ENCODE data around the gene OR10A5.
A peak's percentile ranks its signal among the peaks of the same experiment; 100 is the strongest.
"Not testable (repeated sequence)": the region's sequence is repeated elsewhere in the genome, so short reads cannot be mapped to it uniquely, and the experiment has no call there.

The OR10A5 gene, protein sequence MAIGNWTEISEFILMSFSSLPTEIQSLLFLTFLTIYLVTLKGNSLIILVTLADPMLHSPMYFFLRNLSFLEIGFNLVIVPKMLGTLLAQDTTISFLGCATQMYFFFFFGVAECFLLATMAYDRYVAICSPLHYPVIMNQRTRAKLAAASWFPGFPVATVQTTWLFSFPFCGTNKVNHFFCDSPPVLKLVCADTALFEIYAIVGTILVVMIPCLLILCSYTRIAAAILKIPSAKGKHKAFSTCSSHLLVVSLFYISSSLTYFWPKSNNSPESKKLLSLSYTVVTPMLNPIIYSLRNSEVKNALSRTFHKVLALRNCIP

DNA sequence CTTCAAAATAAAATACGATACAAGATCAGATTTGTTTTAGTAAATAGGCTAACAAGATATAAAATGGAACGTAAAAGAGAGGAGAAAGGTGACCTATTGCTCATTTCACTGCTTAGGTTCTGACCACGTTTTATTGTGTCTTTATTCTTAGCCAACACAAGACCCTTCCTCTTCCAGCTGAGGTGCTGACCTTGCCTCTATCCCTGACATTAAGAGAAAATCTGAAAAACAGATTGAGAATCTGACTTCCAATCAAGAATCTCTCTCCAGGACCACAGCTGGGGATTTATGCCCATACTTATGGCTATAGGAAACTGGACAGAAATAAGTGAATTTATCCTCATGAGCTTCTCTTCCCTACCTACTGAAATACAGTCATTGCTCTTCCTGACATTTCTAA is at the start of gene OR10A5:
TSS of gene OR10A5 (plus strand) at position 301 of the 400 bp plus-strand sequence. CDS start at position 301, 0 bp downstream.
- no peak for DNase-seq

DNA sequence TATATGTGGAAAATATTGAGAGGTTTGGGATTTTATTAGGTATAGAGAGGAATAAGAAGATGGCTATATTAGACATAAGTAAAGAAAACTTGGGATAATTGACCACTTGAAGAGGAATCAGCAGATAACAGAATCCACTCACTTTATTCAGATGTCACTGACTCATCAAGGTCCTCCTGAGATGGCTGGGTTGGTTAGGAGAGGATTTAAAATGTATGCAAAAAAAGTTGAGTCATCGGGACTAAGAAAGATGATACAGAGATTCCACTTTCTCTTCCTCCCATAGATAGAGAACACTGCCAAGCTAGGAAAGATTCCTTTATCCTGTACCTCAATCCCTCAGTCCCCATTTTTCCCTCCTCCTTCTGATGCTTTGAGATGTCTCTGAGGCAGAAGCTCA is 46.1 kb upstream of the OR10A5 start, which contains the start of gene OR6A2:
TSS of gene OR6A2 (minus strand) at position 288 of the 400 bp plus-strand sequence. CDS start 3,981 bp downstream, outside the sequence.
- DNase-seq, result no peak

DNA sequence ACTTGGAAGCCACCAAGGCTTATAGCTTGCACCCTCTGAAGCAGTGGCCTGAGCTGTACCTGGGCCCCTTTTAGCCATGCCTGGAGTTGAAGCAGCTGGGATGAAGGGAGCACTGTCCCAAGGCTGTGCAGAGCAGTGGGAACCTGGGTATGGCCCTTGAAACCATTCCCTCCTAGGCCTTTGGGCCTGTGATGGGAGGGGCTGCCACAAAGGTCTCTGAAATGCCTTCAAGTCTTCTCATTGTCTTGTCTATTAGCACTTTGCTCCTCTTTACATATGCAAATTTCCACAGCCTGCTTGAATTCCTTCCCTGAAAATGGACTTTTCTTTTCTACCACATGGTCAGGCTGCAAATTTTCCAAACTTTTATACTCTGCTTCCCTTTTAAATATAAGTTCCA is 44.4 kb upstream of the OR10A5 start:
- DNase-seq, result not testable (repeated sequence)

DNA sequence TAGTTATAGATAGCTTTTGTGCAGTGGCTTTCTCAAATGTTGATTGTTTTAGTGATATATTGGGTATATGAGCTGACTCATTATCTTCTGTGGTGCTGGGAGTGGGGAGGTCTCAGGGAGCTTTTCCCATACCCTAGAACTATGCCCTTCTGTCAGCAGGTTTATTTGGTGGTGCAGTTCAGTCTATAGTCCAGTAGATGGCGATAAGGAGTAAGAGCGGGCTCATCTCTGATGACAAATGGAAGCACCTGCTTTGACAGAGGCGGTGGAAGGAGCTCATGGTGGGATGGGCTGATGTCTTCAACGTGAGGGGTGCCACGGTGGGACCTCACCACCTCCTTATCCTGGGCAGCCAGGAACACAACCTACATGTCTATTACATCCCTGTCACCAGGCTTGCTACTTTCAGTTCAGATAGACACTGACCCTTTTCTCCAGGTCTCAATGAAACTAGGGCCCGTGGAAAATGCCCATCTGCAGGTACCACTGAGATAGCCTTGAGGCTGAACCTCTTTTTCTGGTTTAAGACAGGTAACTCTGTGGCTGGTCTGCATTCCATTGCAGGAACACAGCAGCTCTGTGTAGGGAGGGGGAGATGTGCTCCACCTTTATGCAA is 33.0 kb upstream of the OR10A5 start:
- DNase-seq, result peak; percentile 6

DNA sequence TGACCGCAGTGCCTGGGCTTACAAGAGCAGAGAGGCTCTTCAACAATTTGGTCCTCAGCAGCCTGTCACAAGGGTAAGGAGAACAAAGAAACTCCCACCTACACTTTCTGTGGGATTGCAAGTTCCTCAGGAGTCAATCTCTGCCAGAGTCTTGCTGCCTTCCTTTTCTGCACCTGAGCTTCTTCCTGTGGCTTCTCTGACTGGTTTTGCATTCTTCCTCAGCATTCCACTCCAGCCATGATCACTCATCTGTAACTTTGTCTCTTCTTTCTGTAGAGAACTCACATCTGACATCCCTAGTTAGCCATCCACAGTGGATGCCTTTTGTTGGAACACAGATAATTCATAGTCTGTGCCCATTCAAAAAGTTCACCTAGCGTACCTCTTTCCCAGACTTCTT is 31.8 kb upstream of the OR10A5 start:
- DNase-seq, result no peak

DNA sequence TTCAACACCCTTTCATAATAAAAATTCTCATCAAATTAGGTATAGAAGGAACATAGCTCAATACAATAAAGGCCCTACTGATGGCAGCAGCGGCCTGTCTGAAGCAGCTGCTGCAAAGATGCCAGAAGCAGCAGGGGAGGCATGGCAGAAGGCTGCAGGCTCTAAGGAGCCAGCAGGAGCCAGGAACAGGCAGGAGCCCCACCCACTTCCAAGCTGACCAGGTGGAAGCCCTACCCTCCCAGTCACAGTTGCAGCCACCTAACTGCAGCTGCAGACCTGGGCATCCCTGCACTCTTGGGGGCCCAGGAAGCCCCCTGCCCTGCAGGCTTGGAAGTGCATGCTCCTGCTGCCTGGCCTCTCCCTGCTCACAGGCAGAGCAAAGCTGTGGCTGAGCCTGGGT is 27.8 kb upstream of the OR10A5 start:
- no peak for DNase-seq

DNA sequence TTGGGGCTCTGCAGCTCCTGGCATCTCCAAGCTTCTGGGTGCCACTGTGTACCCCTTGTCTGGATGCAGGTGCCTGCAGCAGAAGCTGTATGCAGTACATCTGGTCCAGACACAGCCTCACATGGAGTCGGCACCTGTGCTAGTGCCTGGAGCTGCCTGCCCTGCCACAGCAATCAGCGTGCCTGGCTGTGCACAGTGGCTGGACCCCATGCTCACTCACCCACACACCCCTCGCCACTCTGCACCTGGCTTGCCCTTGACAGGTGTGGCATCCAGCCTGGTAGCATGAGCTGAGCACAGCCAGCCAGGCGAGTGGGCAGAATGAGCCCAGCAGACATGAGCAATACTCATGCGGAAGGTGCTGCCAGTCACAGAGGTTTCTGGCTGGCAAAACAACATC is 26.5 kb upstream of the OR10A5 start:
- DNase-seq, result no peak

DNA sequence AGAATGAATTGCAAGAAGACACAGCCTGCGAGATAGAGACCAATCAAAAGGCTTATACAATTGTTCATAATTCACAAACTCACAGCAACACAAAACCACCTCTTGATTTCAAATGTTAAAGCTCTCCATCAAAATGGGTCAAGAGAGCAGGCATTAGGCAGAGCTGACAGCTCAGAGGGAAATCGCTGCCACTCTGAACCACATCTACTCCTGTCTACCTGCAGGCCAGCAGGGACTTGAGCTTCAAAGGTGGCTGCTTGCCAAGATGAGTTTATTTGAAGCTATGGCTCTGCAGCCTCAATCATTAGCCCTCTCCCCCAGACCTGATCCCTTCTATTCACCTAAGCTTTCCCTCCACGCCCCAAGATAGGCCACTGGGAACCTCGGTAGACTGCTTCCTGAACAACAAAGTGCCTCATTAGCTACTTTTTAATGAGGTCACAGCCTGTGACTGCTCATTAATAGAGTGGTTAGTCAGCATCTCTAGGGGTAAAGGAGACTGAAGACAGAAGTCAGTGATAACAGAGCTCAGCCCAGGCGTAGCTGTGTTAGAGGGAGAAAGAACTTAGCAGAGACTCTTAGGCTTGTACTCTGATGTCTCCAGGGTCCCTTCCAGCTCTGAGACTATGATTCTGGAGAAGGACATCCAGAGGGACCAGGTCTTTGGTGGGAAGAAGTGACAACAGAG is 21.2 kb upstream of the OR10A5 start:
- no peak for DNase-seq

DNA sequence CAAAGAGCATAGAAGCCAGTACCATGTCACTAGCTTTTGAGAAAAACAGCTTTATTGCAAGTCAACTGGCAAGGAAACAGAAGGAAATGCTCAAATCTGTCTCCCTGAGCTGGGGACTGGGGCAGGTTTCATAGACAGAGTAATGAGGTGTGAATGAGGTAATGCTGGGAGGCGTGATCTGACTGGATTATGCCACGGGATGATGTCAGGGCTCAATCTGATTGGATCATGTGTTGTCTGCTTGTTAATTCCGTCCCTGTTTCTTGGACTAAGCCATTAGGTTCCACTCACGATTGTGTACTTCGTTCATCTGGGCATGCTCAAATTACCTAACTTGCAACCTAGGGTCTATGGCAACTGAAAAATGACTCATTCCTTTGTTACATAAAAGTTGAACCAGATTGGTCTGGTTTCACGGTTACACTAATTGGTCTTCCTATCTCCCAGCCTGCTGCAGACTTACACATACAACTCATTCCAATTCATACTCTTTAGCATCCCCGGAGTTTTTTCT is 20.2 kb upstream of the OR10A5 start:
- no peak for DNase-seq

DNA sequence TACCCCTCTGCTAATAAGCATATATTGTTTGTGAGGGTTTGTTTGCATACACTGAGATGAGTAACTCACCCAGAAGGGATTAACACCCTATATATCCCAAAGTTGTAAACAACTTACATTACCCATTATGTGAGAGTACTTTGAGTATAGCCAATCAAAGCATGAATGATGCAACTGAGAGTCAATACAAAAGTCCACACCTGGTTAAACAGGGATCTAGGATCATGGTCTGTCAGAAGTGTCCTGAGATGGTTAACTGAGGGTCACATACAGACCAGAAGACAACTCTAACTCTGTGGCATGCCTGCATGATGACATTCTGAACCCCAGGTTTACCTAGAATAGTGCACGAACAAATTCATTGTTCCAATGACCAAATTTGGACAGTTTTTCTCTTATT is 17.4 kb upstream of the OR10A5 start:
- no peak for DNase-seq

DNA sequence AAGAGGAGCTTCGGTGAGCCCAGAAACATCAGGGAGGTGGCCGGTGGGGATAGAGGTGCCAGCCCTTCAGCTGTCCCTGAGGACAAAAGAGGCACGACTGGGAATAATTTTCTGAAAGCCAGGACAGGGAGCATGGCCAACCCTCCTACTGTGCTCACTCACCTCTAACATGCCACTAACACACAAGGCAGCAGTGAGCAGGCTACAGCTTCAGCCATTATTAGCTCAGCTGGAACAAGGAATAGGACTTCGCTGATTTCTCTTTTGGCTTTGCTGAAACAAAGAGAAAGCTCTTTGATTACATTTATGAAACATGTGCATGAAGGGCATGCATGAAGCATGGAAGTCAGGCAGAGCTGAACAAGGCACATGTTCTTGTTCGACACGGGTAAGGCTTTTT is 12.1 kb upstream of the OR10A5 start:
- no peak for DNase-seq

DNA sequence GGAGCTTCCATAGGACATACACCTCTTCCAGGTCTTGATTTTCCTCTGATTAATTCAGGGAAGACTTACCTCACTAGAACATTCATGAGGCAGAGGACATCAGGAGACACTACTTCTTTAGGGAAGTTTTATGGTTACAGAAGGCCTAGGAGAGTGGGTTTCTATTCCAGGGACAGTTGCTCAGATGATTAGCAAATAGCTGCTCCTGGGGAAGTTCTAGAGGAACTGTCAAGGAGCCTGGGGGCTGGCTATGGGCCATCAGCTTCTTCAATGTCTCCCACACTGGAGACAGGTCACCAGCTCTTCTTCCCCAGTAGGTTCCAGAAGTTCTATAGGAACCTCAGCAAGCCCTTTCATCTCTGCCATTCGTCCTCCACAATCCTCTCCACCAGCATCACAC is 11.5 kb upstream of the OR10A5 start:
- DNase-seq, result no peak

DNA sequence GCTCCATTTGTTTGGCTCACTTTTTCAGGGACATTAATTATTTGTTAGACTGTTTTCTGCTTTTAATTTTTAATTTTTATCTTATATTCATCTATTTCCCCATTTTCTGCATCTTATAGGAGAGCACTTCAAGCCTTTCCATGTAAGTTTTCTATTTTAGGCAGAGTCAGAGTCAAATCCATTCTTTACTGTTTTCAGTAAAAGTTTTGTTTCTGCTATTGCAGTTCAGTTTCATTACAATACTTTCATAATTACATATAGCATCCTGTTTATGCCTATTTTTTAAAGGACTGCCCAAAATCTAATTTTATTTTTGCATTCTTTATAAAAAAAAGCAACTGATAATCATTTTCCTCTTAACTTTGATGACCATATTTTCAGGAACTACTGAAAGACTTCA is 3.8 kb upstream of the OR10A5 start:
- no peak for DNase-seq

DNA sequence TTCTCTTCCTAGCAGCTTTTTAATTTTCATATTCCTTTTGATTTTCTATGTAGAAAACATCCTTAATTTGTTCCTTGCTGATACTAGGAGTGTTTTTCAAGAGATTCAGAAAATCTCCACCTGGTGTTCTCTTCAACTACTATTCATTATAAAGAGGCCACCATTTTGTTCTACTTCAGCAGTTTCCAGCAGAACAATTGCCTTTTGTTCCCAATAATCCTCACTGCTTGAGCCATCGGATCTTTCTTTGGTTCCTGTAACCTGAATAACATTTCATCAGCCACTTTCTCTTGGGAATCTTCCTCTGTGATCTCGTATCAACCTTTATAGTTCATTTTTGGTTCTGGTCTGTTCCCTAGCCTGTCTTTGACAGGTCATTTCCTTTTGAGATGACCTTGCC is 1.8 kb upstream of the OR10A5 start:
- DNase-seq, result no peak

DNA sequence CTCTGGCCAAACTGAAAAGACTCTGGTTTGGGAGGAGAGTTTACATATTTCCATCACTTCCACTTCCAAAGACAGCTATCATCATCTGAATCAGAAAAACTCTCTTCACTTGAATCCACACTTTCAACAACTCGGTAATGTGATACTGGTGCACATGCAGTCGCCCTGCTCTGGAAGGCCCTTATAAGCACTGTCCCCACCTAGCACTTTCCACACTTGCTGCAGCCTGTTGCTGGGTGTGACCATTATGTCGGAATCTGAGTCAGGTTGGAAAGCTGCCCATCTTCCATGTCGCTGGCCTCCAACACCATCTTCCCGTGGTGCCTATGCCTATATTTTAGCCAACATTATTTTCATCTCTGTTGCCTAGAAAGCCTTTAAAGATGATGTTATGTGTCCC is 1.1 kb upstream of the OR10A5 start:
- no peak for DNase-seq

DNA sequence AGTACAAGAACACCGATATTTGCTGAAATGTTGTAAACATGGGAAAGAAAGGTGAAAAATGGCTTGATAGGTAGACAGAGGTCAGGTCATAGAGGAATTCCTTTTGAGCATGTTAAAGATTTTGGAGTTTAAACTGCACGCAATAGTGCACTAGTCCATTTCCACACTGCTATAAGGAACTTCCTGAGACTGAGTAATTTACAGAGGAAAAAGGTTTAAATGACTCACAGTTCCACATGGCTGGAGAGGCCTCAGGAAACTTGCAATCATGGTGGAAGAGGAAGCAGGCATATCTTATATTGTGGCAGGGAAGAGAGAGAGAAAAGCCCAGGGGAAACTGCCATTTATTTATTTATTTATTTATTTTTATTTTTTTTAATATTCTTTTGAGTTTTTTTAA is 5.0 kb downstream of the OR10A5 start:
- no peak for DNase-seq

DNA sequence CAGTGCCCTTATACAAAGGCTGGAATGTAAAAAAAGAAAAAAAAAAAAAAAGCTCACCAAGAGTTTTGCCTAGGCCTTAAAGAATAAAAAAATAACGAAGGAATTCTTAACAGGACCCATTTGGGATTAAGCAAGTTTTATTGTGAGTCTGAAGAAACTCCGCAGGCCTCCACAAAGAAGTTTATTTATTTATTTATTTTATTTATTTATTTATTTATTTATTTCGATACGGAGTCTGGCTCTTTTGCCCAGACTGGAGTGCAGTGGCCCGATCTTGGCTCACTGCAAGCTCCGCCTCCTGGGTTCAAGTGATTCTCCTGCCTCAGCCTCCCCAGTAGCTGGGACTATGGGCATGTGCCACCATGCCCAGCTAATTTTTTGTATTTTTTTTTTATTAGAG is 9.3 kb downstream of the OR10A5 start:
- not testable (repeated sequence) for DNase-seq

DNA sequence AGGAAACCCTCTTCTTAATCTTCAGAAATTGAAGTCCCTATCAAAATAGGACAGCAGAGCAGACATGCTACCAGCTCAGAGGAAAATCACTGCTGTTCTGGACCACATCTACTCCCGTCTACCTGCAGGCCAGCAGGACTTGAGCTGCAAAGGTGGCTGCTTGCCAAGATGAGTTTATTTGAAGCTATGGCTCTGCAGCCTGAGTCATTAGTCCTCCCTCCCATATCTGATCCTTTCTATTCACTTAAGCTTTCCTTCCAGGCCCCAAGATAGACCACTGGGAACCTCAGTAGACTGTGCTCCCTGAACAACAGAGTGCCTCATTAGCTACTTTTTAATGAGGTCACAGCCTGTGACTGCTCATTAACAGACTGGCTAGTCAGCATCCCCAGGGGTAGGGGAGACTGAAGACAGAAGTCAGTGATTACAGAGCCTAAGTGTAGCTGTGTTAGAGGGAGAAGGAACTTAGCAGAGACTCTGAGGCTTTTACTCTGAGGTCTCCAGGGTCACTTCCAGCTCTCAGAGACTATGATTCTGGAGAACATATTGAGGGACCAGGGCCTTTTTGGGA is 10.6 kb downstream of the OR10A5 start:
- DNase-seq, result no peak

DNA sequence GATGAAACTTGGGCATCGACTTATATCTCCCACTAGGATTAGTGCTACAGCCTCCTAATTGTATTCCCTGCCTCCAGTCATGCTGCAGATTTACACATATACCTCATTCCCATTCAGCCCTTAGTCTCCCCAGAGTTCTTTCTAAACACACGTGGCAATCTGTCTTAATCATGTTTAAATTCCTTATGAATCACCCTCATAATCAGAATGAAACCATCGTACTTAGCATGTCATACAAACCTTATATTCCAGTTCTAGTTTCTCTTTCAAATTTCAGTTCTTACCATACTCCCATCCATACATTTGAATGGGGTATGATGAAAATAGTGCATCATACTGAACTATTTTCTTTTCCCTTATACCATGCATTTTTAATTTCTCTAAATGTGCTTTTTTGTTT is 11.4 kb downstream of the OR10A5 start:
- no peak for DNase-seq

DNA sequence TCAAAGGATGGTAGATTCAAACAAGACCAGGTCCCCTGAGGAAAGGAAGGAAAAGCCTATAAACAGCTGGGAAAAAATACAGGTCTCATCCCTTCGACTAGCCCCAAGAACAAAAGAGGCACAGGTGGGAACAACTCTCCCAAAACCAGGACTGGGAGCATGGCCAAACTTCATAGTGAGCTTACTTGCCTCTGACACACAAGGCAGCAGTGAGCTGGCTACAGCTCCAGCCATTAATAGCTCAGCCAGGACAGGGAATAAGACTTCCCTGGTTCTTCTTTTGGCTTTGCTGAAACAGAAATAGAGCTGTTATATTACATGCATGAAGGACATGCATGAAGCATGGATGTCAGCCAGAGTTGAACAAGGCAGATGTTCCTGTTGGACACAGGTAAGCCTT is 17.5 kb downstream of the OR10A5 start, which contains the start of gene OR10A2:
TSS of gene OR10A2 (plus strand) at position 97 of the 400 bp plus-strand sequence. CDS start 6,698 bp downstream, outside the sequence.
- no peak for DNase-seq

DNA sequence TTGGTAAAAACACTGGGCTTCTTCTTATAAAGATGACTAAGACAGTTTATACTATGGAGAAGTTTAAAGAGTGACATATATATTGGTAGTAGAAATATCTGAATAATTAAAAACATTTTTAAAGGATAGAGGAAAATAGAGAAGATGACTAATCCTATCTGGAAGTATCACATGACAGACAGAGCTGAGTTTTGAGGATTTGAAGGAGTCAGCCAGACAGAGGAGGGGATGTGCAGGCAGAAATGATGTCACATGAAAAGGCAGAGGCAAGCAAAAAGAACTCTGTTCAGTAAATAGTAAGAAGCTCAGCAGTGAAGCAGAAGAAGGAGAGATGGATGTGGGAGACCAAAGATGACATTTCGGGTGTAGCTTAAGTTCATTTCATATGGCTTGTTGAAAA is 19.0 kb downstream of the OR10A5 start:
- no peak for DNase-seq

DNA sequence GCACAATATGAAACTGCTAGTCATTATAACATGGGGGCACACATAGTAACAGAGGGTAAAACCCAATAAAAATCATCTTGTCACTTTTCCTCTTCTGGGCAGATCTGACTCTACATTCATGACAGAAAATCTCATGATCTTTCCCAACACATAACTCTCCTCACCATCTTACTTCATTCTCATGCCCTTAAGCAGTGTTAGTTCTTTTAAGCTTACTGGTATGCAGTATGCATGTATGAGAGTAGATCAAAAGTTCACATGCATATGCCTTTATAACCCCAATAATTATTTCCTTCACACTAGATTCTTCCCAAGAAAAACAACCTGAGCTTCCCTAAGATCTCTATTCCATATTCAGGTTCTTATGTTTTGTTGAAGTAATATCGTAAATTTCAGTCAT is 25.8 kb downstream of the OR10A5 start:
- DNase-seq, result no peak

DNA sequence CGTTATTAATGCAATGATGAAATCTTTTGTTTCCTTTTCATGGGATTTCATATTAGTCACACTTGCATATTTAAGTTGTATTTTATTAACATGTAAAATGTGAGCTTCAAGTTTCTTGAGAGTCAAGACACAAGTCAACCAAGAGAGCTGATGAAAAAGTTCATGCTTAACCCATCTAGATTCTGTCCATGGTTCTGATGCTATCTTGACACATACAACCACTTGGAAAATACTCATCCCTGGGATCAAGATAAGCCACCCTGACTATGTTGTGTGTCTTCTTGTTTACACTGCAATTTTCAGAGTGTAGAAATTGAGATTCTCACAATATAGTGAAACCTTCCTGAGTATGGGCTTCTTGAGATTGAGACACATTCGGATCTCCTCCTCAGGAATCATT is 30.3 kb downstream of the OR10A5 start:
- DNase-seq, result no peak

Measured in midbrain (tissue), 1 donor.